NCI-H774 (cell line): Measurements from ENCODE around the gene MARS1.

Experiments
- DNase-seq: peaks from one replicate; lab custom pipeline; 2025; lab: John Stamatoyannopoulos, UW

Gene MARS1

GRCh38 chr12:57473392-57473791, 14.5 kb upstream of the MARS1 start:
- DNase-seq, result no peak

- DNase-seq, result no peak
Observed at GRCh38 chr12:57473886-57474285, 14.0 kb upstream of the MARS1 start.

GRCh38 chr12:57474430-57474829, 13.4 kb upstream of the MARS1 start:
- DNase-seq, result no peak

- no peak for DNase-seq
Observed at GRCh38 chr12:57474862-57475261, 13.0 kb upstream of the MARS1 start.

- DNase-seq, result no peak
Observed at GRCh38 chr12:57475271-57476161, 12.4 kb upstream of the MARS1 start.

- DNase-seq, result no peak
Observed at GRCh38 chr12:57476162-57476992, 11.5 kb upstream of the MARS1 start.

- DNase-seq, result no peak
Observed at GRCh38 chr12:57476993-57477709, 10.7 kb upstream of the MARS1 start.

- no peak for DNase-seq
Observed at GRCh38 chr12:57477710-57478681, 9.9 kb upstream of the MARS1 start.

- DNase-seq, result no peak
Observed at GRCh38 chr12:57479043-57479375, 8.9 kb upstream of the MARS1 start.

- DNase-seq, result no peak
Observed at GRCh38 chr12:57479376-57480115, 8.3 kb upstream of the MARS1 start, which contains the start of gene ARHGAP9. TSS of gene ARHGAP9 (minus strand) at chr12:57479866. CDS start at chr12:57479406, 460 bp downstream.

GRCh38 chr12:57481671-57482070, 6.2 kb upstream of the MARS1 start:
- no peak for DNase-seq

GRCh38 chr12:57483466-57483865, 4.4 kb upstream of the MARS1 start:
- DNase-seq, result no peak

- no peak for DNase-seq
Observed at GRCh38 chr12:57485695-57486094, 2.2 kb upstream of the MARS1 start.

- no peak for DNase-seq
Observed at GRCh38 chr12:57487055-57487596, 742 bp upstream of the MARS1 start.

- DNase-seq, result no peak
Observed at GRCh38 chr12:57488402-57489156, 711 bp downstream of the MARS1 start.

GRCh38 chr12:57489157-57489641, 1.3 kb downstream of the MARS1 start:
- no peak for DNase-seq

- no peak for DNase-seq
Observed at GRCh38 chr12:57490126-57490525, 2.3 kb downstream of the MARS1 start.

- DNase-seq, result no peak
Observed at GRCh38 chr12:57491393-57492280, 3.8 kb downstream of the MARS1 start.
